Parathyroid adenoma (tissue), 2 donors: ENCODE data around the gene AMPD3.
A peak's percentile ranks its signal among the peaks of the same experiment; 100 is the strongest.

Experiments used
- H2AFZ ChIP-seq: fragments of 300-600 bp; sonication (generic); one replicate; pipeline ENCODE4 v1.7.0; 2017; ENCODE audit warnings: antibody characterized with exemption, mild to moderate bottlenecking
- H3K27ac ChIP-seq: fragments of 300-600 bp; sonication (generic); one replicate; pipeline ENCODE4 v1.7.0; 2017
- H3K27me3 ChIP-seq: fragments of 300-600 bp; sonication (generic); one replicate; pipeline ENCODE4 v1.7.0; 2017; ENCODE audit warnings: low read length; ENCODE audit not compliant: control insufficient read depth, insufficient read depth
- H3K36me3 ChIP-seq: fragments of 300-600 bp; sonication (generic); one replicate; pipeline ENCODE4 v1.7.0; 2017; ENCODE audit warnings: low read length; ENCODE audit not compliant: control insufficient read depth, insufficient read depth
- H3K4me1 ChIP-seq: fragments of 300-600 bp; sonication (generic); one replicate; pipeline ENCODE4 v1.7.0; 2017; ENCODE audit warnings: control low read depth
- H3K4me2 ChIP-seq: fragments of 300-600 bp; sonication (generic); one replicate; pipeline ENCODE4 v1.7.0; 2017; ENCODE audit warnings: low read length
- H3K4me3 ChIP-seq: fragments of 300-600 bp; sonication (generic); one replicate; pipeline ENCODE4 v1.7.0; 2017; ENCODE audit warnings: low read depth, low read length
- H3K79me2 ChIP-seq: fragments of 300-600 bp; sonication (generic); one replicate; pipeline ENCODE4 v1.7.0; 2017; ENCODE audit warnings: control low read depth
- H3K9ac ChIP-seq: fragments of 300-600 bp; sonication (generic); one replicate; pipeline ENCODE4 v1.7.0; 2017; ENCODE audit warnings: mild to moderate bottlenecking
- H3K9me3 ChIP-seq: fragments of 300-600 bp; sonication (generic); one replicate; pipeline ENCODE4 v1.7.0; 2017; ENCODE audit warnings: low read length; ENCODE audit not compliant: control insufficient read depth
- CTCF ChIP-seq: fragments of 300-600 bp; sonication (generic); IDR thresholded peaks from one replicate; pipeline ENCODE4 v1.7.0; 2017; ENCODE audit warnings: antibody characterized with exemption, mild to moderate bottlenecking
- donor health status: primary hyperparathyroidism.

The AMPD3 gene

GRCh38 chr11:10488121-10488933 lies 33.3 kb downstream of the AMPD3 start:
- H3K4me3 ChIP-seq = no peak overlapping the region
- H3K79me2 ChIP-seq = no peaks in the 10 kb centered on the region
- H3K9ac ChIP-seq = no peak overlapping the region
- TF ChIP-seq CTCF = no peak
- H3K4me1 ChIP-seq = peaks cover 33% of the 10 kb centered on the region
- no peaks in the 10 kb centered on the region for H3K9me3 ChIP-seq
- peak overlapping the region; percentile 88 for H3K27ac ChIP-seq
- no peak overlapping the region for H3K4me2 ChIP-seq
- no peaks in the 10 kb centered on the region for H3K27me3 ChIP-seq
- no peaks in the 10 kb centered on the region for H3K36me3 ChIP-seq
- no peak overlapping the region for H2AFZ ChIP-seq

- H3K4me1 ChIP-seq = peaks cover 31% of the 10 kb centered on the region
- H3K36me3 ChIP-seq = no peaks in the 10 kb centered on the region
- no peaks in the 10 kb centered on the region for H3K27me3 ChIP-seq
- H3K4me2 ChIP-seq = no peak overlapping the region
- H3K4me3 ChIP-seq = no peak overlapping the region
- no peaks in the 10 kb centered on the region for H3K79me2 ChIP-seq
- peak overlapping the region; percentile 88 for H3K27ac ChIP-seq
- H3K9ac ChIP-seq = no peak overlapping the region
- H3K9me3 ChIP-seq = no peaks in the 10 kb centered on the region
- H2AFZ ChIP-seq = no peak overlapping the region
- no peak for TF ChIP-seq CTCF
These were observed 34.0 kb downstream of the AMPD3 start for GRCh38 chr11:10488934-10489691.

GRCh38 chr11:10490032-10490397 lies 35.0 kb downstream of the AMPD3 start:
- Histone ChIP-seq H3K27me3 (no peaks in the 10 kb centered on the region), H3K36me3 (no peaks in the 10 kb centered on the region), H3K9ac (no peak overlapping the region), H3K4me1 (peaks cover 28% of the 10 kb centered on the region), H2AFZ (no peak overlapping the region), H3K79me2 (no peaks in the 10 kb centered on the region), H3K4me2 (no peak overlapping the region), H3K4me3 (no peak overlapping the region), H3K27ac (peak overlapping the region; percentile 88), H3K9me3 (no peaks in the 10 kb centered on the region)
- no peak for TF ChIP-seq CTCF

GRCh38 chr11:10490398-10491241 lies 35.6 kb downstream of the AMPD3 start:
- H3K4me2 ChIP-seq = no peak overlapping the region
- no peaks in the 10 kb centered on the region for H3K36me3 ChIP-seq
- no peak for TF ChIP-seq CTCF
- H3K9ac ChIP-seq = no peak overlapping the region
- H3K4me1 ChIP-seq = peaks cover 28% of the 10 kb centered on the region
- peak overlapping the region; percentile 88 for H3K27ac ChIP-seq
- no peaks in the 10 kb centered on the region for H3K79me2 ChIP-seq
- H3K4me3 ChIP-seq = no peak overlapping the region
- no peaks in the 10 kb centered on the region for H3K27me3 ChIP-seq
- no peaks in the 10 kb centered on the region for H3K9me3 ChIP-seq
- no peak overlapping the region for H2AFZ ChIP-seq
